Measurements from ENCODE around the gene GHDC.
"Not testable (repeated sequence)": the region's sequence is repeated elsewhere in the genome, so short reads cannot be mapped to it uniquely, and the experiment has no call there.

GHDC gene

GRCh38 chr17:42193969-42194899 is at the start of gene GHDC:
Gene GHDC, minus strand, starts transcription at chr17:42194494. Its CDS starts 913 bp downstream, at chr17:42193581.
- peak; percentile 93 for DNase-seq (ENCODE audit: low spot score)
- FAIRE-seq, result no peak

- FAIRE-seq (no peak), DNase-seq (ENCODE audit: low spot score) (no peak)
Measured at GRCh38 chr17:42243493-42243982, 49.2 kb upstream of the GHDC start.

GRCh38 chr17:42241871-42242270 is 47.6 kb upstream of the GHDC start:
- no peak for FAIRE-seq
- DNase-seq (ENCODE audit: low spot score), result no peak

- FAIRE-seq; DNase-seq (ENCODE audit: low spot score): not testable (repeated sequence)
Measured at GRCh38 chr17:42240863-42241262, 46.6 kb upstream of the GHDC start.

GRCh38 chr17:42240201-42240600 is 45.9 kb upstream of the GHDC start:
- DNase-seq (ENCODE audit: low spot score) (no peak), FAIRE-seq (no peak)

- not testable (repeated sequence) for FAIRE-seq; DNase-seq (ENCODE audit: low spot score)
Measured at GRCh38 chr17:42239576-42239975, 45.3 kb upstream of the GHDC start.

GRCh38 chr17:42236760-42237159 is 42.5 kb upstream of the GHDC start:
- DNase-seq (ENCODE audit: low spot score), result no peak
- no peak for FAIRE-seq

- FAIRE-seq, result no peak
- no peak for DNase-seq (ENCODE audit: low spot score)
Measured at GRCh38 chr17:42233994-42234393, 39.7 kb upstream of the GHDC start.

- DNase-seq (ENCODE audit: low spot score) (no peak), FAIRE-seq (no peak)
Measured at GRCh38 chr17:42233156-42233555, 38.9 kb upstream of the GHDC start.

- FAIRE-seq, result no peak
Measured at GRCh38 chr17:42230225-42230624, 35.9 kb upstream of the GHDC start.

GRCh38 chr17:42227849-42228700 is 33.8 kb upstream of the GHDC start:
- no peak for FAIRE-seq
- no peak for DNase-seq (ENCODE audit: low spot score)

More at GRCh38 chr17:42230225-42230624, 35.9 kb upstream of the GHDC start:
- no peak for DNase-seq (ENCODE audit: low spot score)

- no peak for DNase-seq (ENCODE audit: low spot score)
- FAIRE-seq, result no peak
Measured at GRCh38 chr17:42225646-42226045, 31.4 kb upstream of the GHDC start.

- DNase-seq (ENCODE audit: low spot score), result no peak
Measured at GRCh38 chr17:42224651-42225050, 30.4 kb upstream of the GHDC start.

GRCh38 chr17:42221886-42222745 is 27.8 kb upstream of the GHDC start:
- peak; percentile 72 for FAIRE-seq
- DNase-seq (ENCODE audit: low spot score), result peak; percentile 49

More at GRCh38 chr17:42224651-42225050, 30.4 kb upstream of the GHDC start:
- no peak for FAIRE-seq

GRCh38 chr17:42219280-42219679 is 25.0 kb upstream of the GHDC start:
- not testable (repeated sequence) for DNase-seq (ENCODE audit: low spot score)
- peak; percentile 73 for FAIRE-seq

GRCh38 chr17:42214156-42214555 is 19.9 kb upstream of the GHDC start:
- DNase-seq (ENCODE audit: low spot score) (no peak), FAIRE-seq (no peak)

- FAIRE-seq (no peak), DNase-seq (ENCODE audit: low spot score) (no peak)
Measured at GRCh38 chr17:42212382-42212781, 18.1 kb upstream of the GHDC start.

- DNase-seq (ENCODE audit: low spot score); FAIRE-seq: not testable (repeated sequence)
Measured at GRCh38 chr17:42211921-42212341, 17.6 kb upstream of the GHDC start.

- no peak for DNase-seq (ENCODE audit: low spot score)
- FAIRE-seq, result no peak
Measured at GRCh38 chr17:42210046-42210445, 15.8 kb upstream of the GHDC start.

- not testable (repeated sequence) for DNase-seq (ENCODE audit: low spot score); FAIRE-seq
Measured at GRCh38 chr17:42206153-42206612, 11.9 kb upstream of the GHDC start.

GRCh38 chr17:42203354-42203753 is 9.1 kb upstream of the GHDC start:
- FAIRE-seq (no peak), DNase-seq (ENCODE audit: low spot score) (no peak)
